CD14-positive monocyte (primary cell): Measurements from ENCODE around the gene ABCC12. TPM values are rescaled to one million over a fixed set of nuclear protein-coding genes. Genes with fewer than 3 reads are reported as not detected.

Experiments
- DNase-seq, 3 donors: peaks; one replicate each; pipeline ENCODE4 v3.0.0-alpha.2; 2011 to 2022
- H2AFZ ChIP-seq: 2 replicates; pipeline ENCODE4 v1.6.0; 2012; ENCODE audit warnings: mild to moderate bottlenecking, low read depth, low read length, inconsistent platforms; ENCODE audit not compliant: insufficient read depth, poor library complexity, severe bottlenecking
- H3K27ac ChIP-seq, 2 donors: 1 replicate in 1 of 2; 2 replicates in 1 of 2; pipeline ENCODE4 v1.5.1; 2012 to 2013; ENCODE audit warnings: low read length in 2 of 2, control low read depth in 1 of 2, inconsistent platforms in 1 of 2, low read depth in 1 of 2, mild to moderate bottlenecking in 1 of 2
- H3K27me3 ChIP-seq, 2 donors: one replicate each; pipeline versions ENCODE4 v1.6.0 to v1.6.1; 2011 to 2013; ENCODE audit warnings: low read length in 2 of 2; ENCODE audit not compliant: control insufficient read depth in 2 of 2, insufficient read depth in 2 of 2
- H3K36me3 ChIP-seq, 2 donors: replicated peaks in 1 of 2; 1 replicate in 1 of 2; 2 replicates in 1 of 2; pipeline versions ENCODE4 v1.5.1 to v1.6.1; 2012 to 2013; ENCODE audit warnings: low read length in 2 of 2, control low read depth in 1 of 2, inconsistent platforms in 1 of 2, mild to moderate bottlenecking in 1 of 2; ENCODE audit not compliant: insufficient read depth in 2 of 2, control insufficient read depth in 1 of 2
- H3K4me1 ChIP-seq, 2 donors: 1 replicate in 1 of 2; 2 replicates in 1 of 2; pipeline versions ENCODE4 v1.5.1 to v1.6.1; 2012 to 2013; ENCODE audit warnings: low read length in 2 of 2, control low read depth in 1 of 2, inconsistent platforms in 1 of 2, mild to moderate bottlenecking in 1 of 2, moderate library complexity in 1 of 2; ENCODE audit not compliant: insufficient read depth in 2 of 2, control insufficient read depth in 1 of 2
- H3K4me2 ChIP-seq: replicated peaks from 2 replicates; pipeline ENCODE3; 2012; ENCODE audit warnings: low read length, moderate library complexity, mild to moderate bottlenecking; ENCODE audit not compliant: poor library complexity, severe bottlenecking; ENCODE audit errors: extremely low read depth
- H3K4me3 ChIP-seq, 3 experiments: fragments of 200-600 bp in 1 of 3; sonication (generic) in 1 of 3; replicated peaks in 1 of 3; 1 replicate in 2 of 3; 2 replicates in 1 of 3; pipeline ENCODE4 v1.5.1; 2011 to 2013; ENCODE audit warnings: low read length in 3 of 3, mild to moderate bottlenecking in 3 of 3, control low read depth in 2 of 3, low read depth in 2 of 3, inconsistent platforms in 1 of 3, moderate library complexity in 1 of 3
- H3K79me2 ChIP-seq: 2 replicates; pipeline ENCODE4 v1.6.0; 2012; ENCODE audit warnings: mild to moderate bottlenecking, control low read depth, inconsistent platforms, low read length, moderate library complexity; ENCODE audit not compliant: insufficient read depth
- H3K9ac ChIP-seq: 2 replicates; pipeline ENCODE4 v1.6.0; 2017; ENCODE audit warnings: low read length, mild to moderate bottlenecking; ENCODE audit not compliant: insufficient read depth, poor library complexity, severe bottlenecking
- H3K9me3 ChIP-seq, 2 donors: replicated peaks in 1 of 2; 1 replicate in 1 of 2; 2 replicates in 1 of 2; pipeline versions ENCODE4 v1.5.1 to v1.6.1; 2012 to 2013; ENCODE audit warnings: low read length in 2 of 2, control low read depth in 1 of 2; ENCODE audit not compliant: control insufficient read depth in 1 of 2, insufficient read depth in 1 of 2
- H4K20me1 ChIP-seq: 2 replicates; pipeline ENCODE4 v1.6.0; 2012; ENCODE audit warnings: mild to moderate bottlenecking, low read length, control low read depth, moderate library complexity; ENCODE audit not compliant: insufficient read depth
- H3K27ac Mint-ChIP-seq, 7 donors: one replicate each; pipeline ENCODE4 v1.8.0; 2020; ENCODE audit warnings: mild to moderate bottlenecking in 7 of 7, mixed read lengths in 7 of 7, moderate library complexity in 6 of 7, inconsistent platforms in 2 of 7
- H3K27me3 Mint-ChIP-seq, 3 donors: one replicate each; pipeline ENCODE4 v1.8.0; 2021 to 2022; ENCODE audit warnings: low read depth in 3 of 3, mild to moderate bottlenecking in 3 of 3, mixed read lengths in 3 of 3, moderate library complexity in 3 of 3, inconsistent platforms in 1 of 3
- H3K36me3 Mint-ChIP-seq, 2 donors: one replicate each; pipeline ENCODE4 v1.8.0; 2020; ENCODE audit warnings: mixed read lengths in 2 of 2, inconsistent platforms in 1 of 2, mild to moderate bottlenecking in 1 of 2
- H3K4me1 Mint-ChIP-seq: one replicate; pipeline ENCODE4 v1.8.0; 2020; ENCODE audit warnings: mild to moderate bottlenecking, mixed read lengths
- H3K4me3 Mint-ChIP-seq, 2 donors: one replicate each; pipeline ENCODE4 v1.8.0; 2020; ENCODE audit warnings: mild to moderate bottlenecking in 2 of 2, mixed read lengths in 2 of 2, moderate library complexity in 1 of 2
- H3K9me3 Mint-ChIP-seq, 7 donors: one replicate each; pipeline ENCODE4 v1.8.0; 2020 to 2022; ENCODE audit warnings: mixed read lengths in 7 of 7, mild to moderate bottlenecking in 6 of 7, moderate library complexity in 6 of 7, inconsistent platforms in 2 of 7
- CTCF ChIP-seq: fragments of 200-600 bp; IDR thresholded peaks from one replicate; pipeline ENCODE4 v1.8.0; 2022; ENCODE audit warnings: antibody characterized with exemption, mild to moderate bottlenecking
- WGBS: methylation state at CpG from one replicate; pipeline ENCODE4 v1.1.5; 2013; ENCODE audit warnings: missing lambda C conversion rate; ENCODE audit not compliant: insufficient coverage; 5-methylcytosine and 5-hydroxymethylcytosine counted together
- intact Hi-C, 2 donors: fragments of 100-400 bp; cut with micrococcal nuclease; formaldehyde crosslinking; loops; one replicate each; pipeline versions ENCODE4 v1.15.0 to v1.15.1; 2023
- polyA plus RNA-seq, 3 donors: library from polyadenylated mRNA; depleted of rRNA in 1 of 3; unstranded in 2 of 3; stranded (reverse) in 1 of 3; fragments of 300-500 nt in 2 of 3; fragments of >200 nt in 1 of 3; fragmentation: Illumina TruSeq in 2 of 3; gene quantifications; 1 replicate in 2 of 3; 2 replicates in 1 of 3; pipeline ENCODE4 v1.2.3, GENCODE V29; 2012 to 2021

ABCC12 gene
- polyA plus RNA-seq, 3 donors = not detected

GRCh38 chr16:48161906-48162305, 6.1 kb upstream of the ABCC12 start:
- intact Hi-C loops = loop anchor here (5.0 to 10.0 kb wide), 2 partner anchors 473 to 1215 kb away; no protein-coding TSS in a partner anchor
- Histone ChIP-seq H3K4me1 (peaks cover 8 to 9% of the 10 kb centered on the region in 2 donors), H3K4me2 (no peak overlapping the region), H3K36me3 (no peaks in the 10 kb centered on the region), H2AFZ (no peak overlapping the region), H3K9me3 (no peaks in the 10 kb centered on the region), H3K79me2 (no peaks in the 10 kb centered on the region), H3K9ac (no peak overlapping the region), H4K20me1 (no peaks in the 10 kb centered on the region), H3K27ac (no peak overlapping the region), H3K4me3 (no peak overlapping the region), H3K27me3 (no peaks in the 10 kb centered on the region)
- Mint-ChIP-seq H3K27ac (peak overlapping the region in 2 of 7 donors; percentile 55), H3K9me3 (peaks cover 0 to 1% (median 0%) of the 10 kb centered on the region in 7 donors), H3K36me3 (no peaks in the 10 kb centered on the region), H3K27me3 (peaks cover 10 to 16% (median 14%) of the 10 kb centered on the region in 3 donors), H3K4me1 (peaks cover 25% of the 10 kb centered on the region), H3K4me3 (no peak overlapping the region)
- DNase-seq = no peak
- TF ChIP-seq CTCF = no peak
- WGBS = 70% methylated on average over 4 of the region's 4 CpGs

- Histone ChIP-seq H3K4me3 (no peak overlapping the region), H3K27ac (no peak overlapping the region), H3K27me3 (peaks cover 0 to 2% of the 10 kb centered on the region in 2 donors), H3K9ac (no peak overlapping the region), H3K9me3 (no peaks in the 10 kb centered on the region), H3K79me2 (no peaks in the 10 kb centered on the region), H4K20me1 (no peaks in the 10 kb centered on the region), H2AFZ (no peak overlapping the region), H3K4me2 (no peak overlapping the region), H3K4me1 (peaks cover 8 to 9% of the 10 kb centered on the region in 2 donors), H3K36me3 (no peaks in the 10 kb centered on the region)
- Mint-ChIP-seq H3K9me3 (peaks cover 0 to 1% (median 0%) of the 10 kb centered on the region in 7 donors), H3K4me1 (peaks cover 19% of the 10 kb centered on the region), H3K27me3 (peaks cover 10 to 18% (median 14%) of the 10 kb centered on the region in 3 donors), H3K4me3 (no peak overlapping the region), H3K36me3 (no peaks in the 10 kb centered on the region), H3K27ac (no peak overlapping the region)
- no peak for DNase-seq
- TF ChIP-seq CTCF = no peak
- intact Hi-C loops = loop anchor here (5.0 to 10.0 kb wide), 2 partner anchors 474 to 1213 kb away; no protein-coding TSS in a partner anchor
- whole genome bisulfite sequencing = 98% methylated on average over 5 of the region's 6 CpGs
These were observed 4.8 kb upstream of the ABCC12 start for GRCh38 chr16:48160575-48160974.
